Activated T-cell treated with anti-CD3 and anti-CD28 coated beads, Interleukin-2, amount 50 U/mL, for 72 hours (primary cell): ENCODE data around the gene NWD2. TPM values are rescaled to one million over a fixed set of nuclear protein-coding genes. Genes with fewer than 3 reads are reported as not detected.

Experiments used
- ATAC-seq, 2 donors: fragments of 150-1000 bp; cut with Tn5 transposase; replicated peaks in 1 of 2; 2 replicates each; pipeline ENCODE4 v1.10.0; 2021; ENCODE audit warnings: moderate library complexity in 2 of 2, mild to moderate bottlenecking in 1 of 2
- DNase-seq, 2 donors: peaks; one replicate each; pipeline ENCODE4 v3.0.0; 2021 to 2022; ENCODE audit warnings: mixed read lengths in 1 of 2
- H3K27ac Mint-ChIP-seq: one replicate; pipeline ENCODE4 v1.8.0; 2022; ENCODE audit warnings: mild to moderate bottlenecking, moderate library complexity, mixed read lengths
- H3K27me3 Mint-ChIP-seq: one replicate; pipeline ENCODE4 v1.8.0; 2022; ENCODE audit warnings: low read depth, mixed read lengths
- H3K36me3 Mint-ChIP-seq, 2 donors: one replicate each; pipeline ENCODE4 v1.8.0; 2022; ENCODE audit warnings: mixed read lengths in 2 of 2, mild to moderate bottlenecking in 1 of 2; ENCODE audit not compliant: insufficient read depth in 2 of 2
- H3K4me1 Mint-ChIP-seq: one replicate; pipeline ENCODE4 v1.8.0; 2022; ENCODE audit warnings: low read depth, mixed read lengths
- H3K4me3 Mint-ChIP-seq, 2 donors: one replicate each; pipeline ENCODE4 v1.8.0; 2022; ENCODE audit warnings: mild to moderate bottlenecking in 2 of 2, mixed read lengths in 2 of 2, moderate library complexity in 2 of 2
- H3K9me3 Mint-ChIP-seq, 2 donors: one replicate each; pipeline ENCODE4 v1.8.0; 2022; ENCODE audit warnings: mixed read lengths in 2 of 2
- total RNA-seq, 2 donors: library from RNA; stranded (reverse); gene quantifications; one replicate each; pipeline ENCODE4 v1.2.3, GENCODE V29; 2022

Gene NWD2
- total RNA-seq, 2 donors from 2014 or later, result not detected

- ATAC-seq (no peak), DNase-seq (no peak)
- Mint-ChIP-seq H3K9me3 (no peaks in the 10 kb centered on the region), H3K4me3 (no peak overlapping the region), H3K36me3 (no peaks in the 10 kb centered on the region), H3K27me3 (peaks cover 29% of the 10 kb centered on the region), H3K27ac (no peak overlapping the region), H3K4me1 (no peaks in the 10 kb centered on the region)
These were observed 195.4 kb downstream of the NWD2 start for GRCh38 chr4:37439809-37440474.

- no peak for ATAC-seq
- H3K4me3 Mint-ChIP-seq, result no peak overlapping the region
- peaks cover 29% of the 10 kb centered on the region for H3K27me3 Mint-ChIP-seq
These were observed 196.0 kb downstream of the NWD2 start for GRCh38 chr4:37440501-37440900.

GRCh38 chr4:37441231-37442061 lies 196.9 kb downstream of the NWD2 start:
- Mint-ChIP-seq H3K9me3 (no peaks in the 10 kb centered on the region), H3K36me3 (no peaks in the 10 kb centered on the region), H3K4me1 (no peaks in the 10 kb centered on the region), H3K27ac (no peak overlapping the region), H3K27me3 (peaks cover 29% of the 10 kb centered on the region), H3K4me3 (no peak overlapping the region)
- no peak for ATAC-seq
- no peak for DNase-seq

More at GRCh38 chr4:37440501-37440900, 196.0 kb downstream of the NWD2 start:
- Mint-ChIP-seq H3K9me3 (no peaks in the 10 kb centered on the region), H3K36me3 (no peaks in the 10 kb centered on the region), H3K27ac (no peak overlapping the region), H3K4me1 (no peaks in the 10 kb centered on the region)
- no peak for DNase-seq

- H3K4me1 Mint-ChIP-seq, result no peaks in the 10 kb centered on the region
- H3K4me3 Mint-ChIP-seq, result no peak overlapping the region
- peaks cover 29% of the 10 kb centered on the region for H3K27me3 Mint-ChIP-seq
- no peaks in the 10 kb centered on the region for H3K36me3 Mint-ChIP-seq
- DNase-seq, result no peak
- no peak for ATAC-seq
- H3K27ac Mint-ChIP-seq, result no peak overlapping the region
- H3K9me3 Mint-ChIP-seq, result no peaks in the 10 kb centered on the region
These were observed 197.4 kb downstream of the NWD2 start for GRCh38 chr4:37442062-37442323.

DNA sequence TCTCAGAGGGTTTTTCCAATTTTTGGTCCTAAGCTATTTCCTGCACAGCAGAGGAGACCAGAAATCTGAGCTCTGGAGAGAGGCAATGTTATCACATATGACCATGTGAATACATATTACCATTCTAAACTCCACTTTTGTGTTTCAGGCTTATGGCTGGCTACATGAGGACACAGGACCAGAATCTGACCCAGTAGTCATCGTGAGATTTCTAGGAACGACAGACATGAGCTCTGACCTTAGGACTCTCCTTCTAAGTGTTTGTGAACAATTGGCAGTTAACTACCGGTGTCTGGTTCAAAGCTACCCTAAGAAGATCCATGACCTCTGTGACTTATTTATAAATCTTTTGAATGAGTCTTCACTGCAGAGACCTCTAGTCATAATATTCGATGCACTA lies 198.6 kb downstream of the NWD2 start:
- no peak overlapping the region for H3K4me3 Mint-ChIP-seq
- no peaks in the 10 kb centered on the region for H3K4me1 Mint-ChIP-seq
- DNase-seq (no peak), ATAC-seq (no peak)
- no peak overlapping the region for H3K27ac Mint-ChIP-seq
- H3K9me3 Mint-ChIP-seq, result no peaks in the 10 kb centered on the region
- H3K36me3 Mint-ChIP-seq, result no peaks in the 10 kb centered on the region
- peaks cover 24% of the 10 kb centered on the region for H3K27me3 Mint-ChIP-seq

DNA sequence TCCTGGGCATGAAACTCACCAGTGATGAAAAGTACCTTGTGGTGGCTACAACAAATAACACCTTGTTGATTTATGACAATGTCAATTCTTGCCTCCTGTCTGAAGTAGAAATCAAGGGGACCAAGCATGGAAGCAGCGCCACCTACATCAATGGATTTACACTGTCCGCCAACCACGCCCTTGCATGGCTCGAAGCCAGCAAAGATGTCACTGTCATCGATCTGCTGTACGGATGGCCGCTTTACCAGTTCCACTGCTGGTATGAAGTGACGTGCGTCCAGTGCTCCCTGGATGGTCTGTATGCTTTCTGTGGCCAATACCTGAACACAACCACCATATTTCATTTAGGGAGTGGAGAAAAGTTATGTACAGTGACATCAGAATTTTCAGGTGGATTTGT lies 200.5 kb downstream of the NWD2 start:
- Mint-ChIP-seq H3K27ac (no peak overlapping the region), H3K4me3 (no peak overlapping the region), H3K4me1 (no peaks in the 10 kb centered on the region), H3K9me3 (no peaks in the 10 kb centered on the region), H3K36me3 (no peaks in the 10 kb centered on the region), H3K27me3 (peaks cover 31% of the 10 kb centered on the region)
- DNase-seq, result no peak
- ATAC-seq, result no peak

DNA sequence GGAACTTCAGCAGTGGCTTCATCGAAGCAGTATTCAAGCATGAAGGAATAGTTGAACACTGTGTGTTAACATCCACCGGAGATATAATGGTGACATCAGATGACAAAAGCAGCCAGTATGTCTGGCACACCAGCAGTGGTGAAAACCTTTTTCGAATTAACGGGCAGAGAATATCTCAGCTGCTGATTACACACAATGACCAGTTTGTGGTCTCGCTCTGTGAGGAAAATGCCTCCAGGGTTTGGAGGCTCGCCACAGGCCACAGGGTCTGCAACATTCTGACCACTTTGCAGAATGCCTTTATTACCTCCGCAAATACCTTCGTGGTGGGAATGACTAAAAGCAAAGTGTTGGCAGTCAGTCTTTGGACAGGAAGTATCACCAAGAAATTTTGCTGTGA lies 201.5 kb downstream of the NWD2 start:
- H3K9me3 Mint-ChIP-seq, result no peaks in the 10 kb centered on the region
- H3K4me3 Mint-ChIP-seq, result no peak overlapping the region
- ATAC-seq (no peak), DNase-seq (no peak)
- H3K27me3 Mint-ChIP-seq, result peaks cover 31% of the 10 kb centered on the region
- H3K36me3 Mint-ChIP-seq, result no peaks in the 10 kb centered on the region
- no peaks in the 10 kb centered on the region for H3K4me1 Mint-ChIP-seq
- no peak overlapping the region for H3K27ac Mint-ChIP-seq

DNA sequence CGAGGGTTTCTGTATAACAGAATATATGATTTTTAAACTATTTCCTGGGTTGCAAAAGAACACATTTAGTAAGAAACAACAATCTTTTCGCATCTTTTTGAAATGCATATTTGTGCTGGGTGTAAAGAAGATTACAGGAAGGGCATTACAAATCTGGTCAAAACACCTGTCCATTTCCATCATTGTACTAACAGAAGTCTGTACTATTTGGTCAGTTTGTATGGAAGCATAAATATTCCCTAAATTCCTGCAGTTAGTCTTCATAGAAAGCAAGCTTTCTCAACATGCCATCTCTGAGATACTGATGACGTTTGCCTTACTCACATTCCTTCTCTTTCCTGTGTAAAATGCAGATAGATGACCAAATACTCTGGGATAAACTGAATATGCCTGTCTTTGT lies 203.3 kb downstream of the NWD2 start:
- H3K27ac Mint-ChIP-seq, result no peak overlapping the region
- no peak for DNase-seq
- H3K36me3 Mint-ChIP-seq, result no peaks in the 10 kb centered on the region
- no peak for ATAC-seq
- no peak overlapping the region for H3K4me3 Mint-ChIP-seq
- no peaks in the 10 kb centered on the region for H3K4me1 Mint-ChIP-seq
- H3K27me3 Mint-ChIP-seq, result peaks cover 32% of the 10 kb centered on the region
- no peaks in the 10 kb centered on the region for H3K9me3 Mint-ChIP-seq

DNA sequence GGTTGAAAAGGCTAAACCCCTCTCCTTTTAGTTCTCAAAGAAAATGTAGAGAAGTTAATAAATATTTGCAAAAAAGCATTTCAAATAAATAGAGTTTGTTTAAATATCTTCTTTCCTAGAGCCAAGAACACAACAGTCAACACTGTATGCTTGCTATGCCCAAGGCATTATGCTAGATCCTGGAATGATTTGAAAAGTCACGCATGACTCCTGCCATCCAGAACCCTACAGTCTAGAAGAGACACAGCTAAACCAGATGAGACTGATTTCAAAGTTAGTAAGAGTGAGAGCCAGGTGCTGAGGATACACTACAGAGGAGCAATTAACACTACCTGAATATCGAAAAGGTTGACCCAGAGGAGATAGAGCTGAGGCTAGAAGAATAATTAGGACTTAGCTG lies 205.8 kb downstream of the NWD2 start:
- peaks cover 45% of the 10 kb centered on the region for H3K27me3 Mint-ChIP-seq
- no peak for ATAC-seq
- H3K4me3 Mint-ChIP-seq, result no peak overlapping the region

GRCh38 chr4:37450911-37451310 lies 206.4 kb downstream of the NWD2 start:
- H3K27ac Mint-ChIP-seq, result no peak overlapping the region
- no peaks in the 10 kb centered on the region for H3K9me3 Mint-ChIP-seq
- DNase-seq (no peak), ATAC-seq (no peak)
- peaks cover 51% of the 10 kb centered on the region for H3K27me3 Mint-ChIP-seq
- H3K4me3 Mint-ChIP-seq, result no peak overlapping the region
- H3K4me1 Mint-ChIP-seq, result peaks cover 9% of the 10 kb centered on the region
- no peaks in the 10 kb centered on the region for H3K36me3 Mint-ChIP-seq

More for the DNA sequence above, 205.8 kb downstream of the NWD2 start:
- Mint-ChIP-seq H3K9me3 (no peaks in the 10 kb centered on the region), H3K27ac (no peak overlapping the region), H3K36me3 (no peaks in the 10 kb centered on the region), H3K4me1 (peaks cover 9% of the 10 kb centered on the region)
- DNase-seq, result no peak

DNA sequence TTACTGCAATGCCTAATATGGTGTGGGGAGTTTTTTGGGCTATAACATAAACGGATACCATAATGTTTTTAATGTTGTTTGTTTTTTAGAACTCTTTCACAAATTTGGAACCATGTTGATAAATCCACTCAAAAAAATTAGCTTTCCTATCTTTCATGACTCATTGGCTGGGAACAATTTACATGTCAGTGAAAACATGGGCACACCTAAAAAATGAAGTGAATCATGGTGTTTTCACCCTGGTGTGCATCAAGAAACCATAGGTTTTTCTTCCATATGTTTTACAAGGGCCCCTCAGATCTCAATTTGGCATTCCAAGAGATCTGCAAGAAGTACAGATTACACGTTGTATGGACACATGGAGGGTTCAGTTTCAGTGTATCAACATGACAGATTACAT lies 207.1 kb downstream of the NWD2 start:
- DNase-seq (no peak), ATAC-seq (no peak)
- H3K9me3 Mint-ChIP-seq, result no peaks in the 10 kb centered on the region
- H3K27ac Mint-ChIP-seq, result no peak overlapping the region
- H3K4me1 Mint-ChIP-seq, result peaks cover 9% of the 10 kb centered on the region
- peaks cover 58% of the 10 kb centered on the region for H3K27me3 Mint-ChIP-seq
- H3K4me3 Mint-ChIP-seq, result no peak overlapping the region
- no peaks in the 10 kb centered on the region for H3K36me3 Mint-ChIP-seq

- Mint-ChIP-seq H3K4me1 (peaks cover 9% of the 10 kb centered on the region), H3K36me3 (no peaks in the 10 kb centered on the region), H3K4me3 (peak overlapping the region; percentile 72 to 78), H3K27me3 (peaks cover 58% of the 10 kb centered on the region), H3K27ac (no peak overlapping the region), H3K9me3 (no peaks in the 10 kb centered on the region)
- ATAC-seq (peak; percentile 65 to 67), DNase-seq (peak; percentile 50 to 55)
These were observed 208.4 kb downstream of the NWD2 start for GRCh38 chr4:37452952-37453280.

DNA sequence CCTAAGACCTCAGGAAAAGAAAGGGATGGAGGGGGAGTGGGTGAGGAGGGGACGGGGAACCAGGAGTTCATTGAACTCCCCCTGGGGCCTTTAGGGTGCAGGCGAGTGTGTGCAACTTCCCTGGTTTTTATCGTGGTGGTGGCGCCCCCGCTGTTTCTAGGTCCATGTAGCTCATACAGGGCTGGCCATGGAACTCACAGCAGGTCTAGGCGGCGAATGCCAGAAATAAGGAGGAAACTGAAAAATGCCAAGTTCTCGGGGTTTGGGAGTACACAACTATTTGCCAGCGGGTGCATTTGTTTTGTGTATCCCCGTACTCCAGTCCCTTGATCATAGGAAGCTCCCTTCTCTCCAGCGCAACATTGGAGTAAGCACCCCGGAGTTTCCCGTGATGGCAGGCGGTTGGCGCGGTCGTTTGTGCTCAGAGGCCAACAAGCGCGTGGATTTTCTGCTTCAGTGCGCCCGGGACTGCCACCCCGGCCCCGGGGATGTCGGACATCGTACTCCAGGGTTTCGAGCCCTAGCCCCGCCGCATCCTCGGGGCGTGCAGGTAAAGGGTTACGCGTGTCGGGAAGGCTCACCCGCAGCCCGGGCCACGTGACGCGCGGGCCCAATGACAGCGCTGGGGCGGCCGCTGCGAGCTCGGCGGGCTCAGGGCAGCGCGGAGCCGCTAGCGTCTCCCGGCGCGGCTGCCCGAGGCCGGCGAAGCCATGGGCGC lies 208.9 kb downstream of the NWD2 start:
- peak; percentile 56 to 68 for DNase-seq
- ATAC-seq, result peak; percentile 95
- Mint-ChIP-seq H3K27me3 (peaks cover 57% of the 10 kb centered on the region), H3K9me3 (no peaks in the 10 kb centered on the region), H3K4me1 (peaks cover 9% of the 10 kb centered on the region), H3K27ac (no peak overlapping the region), H3K4me3 (peak overlapping the region; percentile 72 to 78), H3K36me3 (no peaks in the 10 kb centered on the region)
